Measurements from ENCODE around the gene RNASEH2A.
A peak's percentile ranks its signal among the peaks of the same experiment; 100 is the strongest.
"Not testable (repeated sequence)": the region's sequence is repeated elsewhere in the genome, so short reads cannot be mapped to it uniquely, and the experiment has no call there.

The RNASEH2A gene

GRCh38 chr19:12834566-12834943 lies 28.2 kb downstream of the RNASEH2A start, which contains the start of gene RTBDN:
Gene RTBDN, minus strand, starts transcription at chr19:12834579. Its CDS starts 4,600 bp downstream, at chr19:12829979.
- no peak for DNase-seq

GRCh38 chr19:12834976-12835757 lies 28.8 kb downstream of the RNASEH2A start:
- DNase-seq, result peak in 1 of 2 donors; percentile 22

- DNase-seq, result no peak
Observed at GRCh38 chr19:12836529-12836863, 30.1 kb downstream of the RNASEH2A start.

DNA sequence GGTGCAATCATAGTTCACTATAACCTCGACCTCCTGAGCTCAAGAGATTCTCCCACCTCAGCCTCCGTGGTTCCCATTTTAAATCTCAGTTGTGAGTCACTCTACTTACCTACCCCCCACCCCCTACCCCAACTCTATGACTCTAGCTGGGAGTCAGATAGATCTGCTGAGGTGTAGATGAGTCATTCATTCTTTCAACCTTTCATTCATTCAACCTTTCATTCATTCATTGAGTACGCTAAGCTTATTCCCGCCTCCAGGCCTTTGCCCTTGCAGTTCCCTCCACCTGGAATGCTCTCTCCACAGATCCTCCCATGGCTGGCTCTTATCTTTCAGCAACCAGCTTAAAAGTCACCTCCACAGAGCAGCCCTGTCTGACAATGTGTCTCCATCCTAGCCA lies 30.8 kb downstream of the RNASEH2A start:
- no peak for DNase-seq

- peak; percentile 46 to 52 for DNase-seq
Observed at GRCh38 chr19:12838182-12838885, 31.9 kb downstream of the RNASEH2A start, which contains the start of gene MAST1. Gene MAST1, plus strand, starts transcription at chr19:12838515. Its CDS starts 58 bp downstream, at chr19:12838573.

DNA sequence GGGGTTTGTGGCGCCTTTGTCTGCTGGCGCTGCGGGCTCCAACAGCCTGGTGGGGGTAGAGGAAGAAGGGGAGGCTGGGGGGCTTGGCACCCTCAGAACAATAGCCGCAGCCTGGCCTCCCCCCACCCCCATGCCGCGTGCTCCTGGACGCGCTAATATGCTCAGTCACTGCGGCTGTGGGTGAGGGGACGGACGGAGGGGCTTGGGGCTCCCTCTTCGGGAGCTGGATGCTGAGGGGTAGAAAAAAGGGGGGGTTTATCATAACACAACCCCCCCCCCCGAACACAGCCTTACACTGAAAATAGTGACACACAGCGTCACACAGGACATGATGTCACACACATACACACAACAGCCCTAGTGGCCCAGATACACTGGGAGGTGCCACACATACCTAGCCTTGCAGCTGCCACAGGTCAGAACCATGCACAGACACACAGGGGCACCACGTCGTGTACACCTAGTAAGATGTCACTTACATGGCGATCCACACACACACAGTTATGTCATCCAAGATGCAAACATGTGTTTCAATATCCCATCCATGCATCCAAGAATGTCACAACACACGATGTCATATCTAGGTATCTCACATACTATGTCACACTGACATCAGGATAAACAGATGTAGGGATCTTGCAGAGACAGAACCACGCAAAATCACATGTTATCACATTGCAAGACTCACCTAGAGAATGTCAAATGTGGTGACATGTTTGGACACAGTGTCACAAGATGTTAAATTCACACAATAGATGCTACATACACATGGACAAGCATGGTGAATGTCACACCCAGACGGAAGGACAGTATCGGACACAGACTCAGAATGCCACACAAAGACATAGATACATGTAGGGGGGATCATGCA lies 32.7 kb downstream of the RNASEH2A start:
- DNase-seq, result peak; percentile 25 to 31

DNA sequence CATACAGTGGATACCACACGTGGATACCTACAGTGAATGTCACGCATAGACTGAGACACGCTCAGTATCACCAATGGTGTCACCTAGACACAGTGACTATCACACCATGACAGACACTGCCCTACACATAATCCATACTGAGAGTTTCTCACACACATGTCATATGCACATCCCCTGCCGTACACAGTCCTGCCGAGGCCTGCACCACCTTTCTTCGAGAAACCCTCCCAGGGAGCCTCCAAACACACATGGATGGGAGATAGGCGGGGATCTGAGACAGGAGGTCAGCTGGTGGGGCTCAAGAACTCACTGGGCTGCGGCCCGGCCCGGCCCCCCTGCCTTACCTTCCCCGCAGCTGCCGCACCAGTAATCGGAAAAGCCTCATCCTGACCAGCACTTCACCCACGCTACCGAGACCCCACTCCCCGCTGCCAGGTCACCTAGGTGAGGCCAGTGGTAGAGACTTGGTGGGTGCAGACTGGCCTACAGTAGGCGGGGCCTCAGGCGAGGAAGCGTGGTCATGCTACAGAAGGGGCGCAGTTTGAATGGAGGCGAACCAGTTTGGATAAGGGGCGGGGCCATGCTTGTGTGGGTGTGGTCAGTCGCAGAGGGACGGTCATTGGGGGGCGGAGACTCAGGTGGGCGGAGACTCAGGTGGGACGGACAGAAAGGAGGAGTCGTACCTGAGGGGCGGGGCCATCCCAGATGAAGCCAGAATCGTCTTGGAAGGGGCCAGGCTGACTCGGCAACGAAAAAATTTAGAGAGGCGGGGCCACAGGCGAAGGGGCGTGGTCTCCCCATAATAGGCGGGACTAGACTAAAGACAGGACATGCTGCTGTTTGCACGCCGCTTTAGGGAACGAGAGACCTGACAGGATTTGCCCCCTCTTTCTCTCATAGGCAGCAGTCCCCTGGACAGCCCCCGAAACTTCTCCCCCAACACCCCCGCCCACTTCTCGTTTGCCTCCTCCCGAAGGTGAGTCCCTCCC lies 34.0 kb downstream of the RNASEH2A start:
- peak; percentile 31 to 36 for DNase-seq

DNA sequence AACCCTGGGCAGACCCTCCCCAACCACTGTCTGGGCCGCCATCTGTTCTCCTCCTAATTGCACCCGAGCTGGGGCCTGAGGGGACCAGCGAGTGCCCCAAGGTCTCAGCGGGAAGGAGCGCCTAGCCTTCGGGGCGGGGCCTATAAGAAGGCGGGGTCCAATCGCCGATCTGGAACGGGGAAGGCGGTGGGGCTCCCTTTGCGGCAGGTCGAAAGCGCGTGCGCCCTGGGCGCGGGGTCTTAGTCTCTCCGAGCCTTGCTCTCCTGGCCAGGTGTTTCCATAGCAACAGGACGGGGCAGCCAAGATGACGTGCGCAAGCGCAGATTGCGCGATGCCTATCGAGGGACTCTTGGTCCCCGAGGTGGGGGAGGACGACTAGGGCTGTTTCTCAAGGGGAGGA lies 34.7 kb downstream of the RNASEH2A start:
- no peak for DNase-seq

DNA sequence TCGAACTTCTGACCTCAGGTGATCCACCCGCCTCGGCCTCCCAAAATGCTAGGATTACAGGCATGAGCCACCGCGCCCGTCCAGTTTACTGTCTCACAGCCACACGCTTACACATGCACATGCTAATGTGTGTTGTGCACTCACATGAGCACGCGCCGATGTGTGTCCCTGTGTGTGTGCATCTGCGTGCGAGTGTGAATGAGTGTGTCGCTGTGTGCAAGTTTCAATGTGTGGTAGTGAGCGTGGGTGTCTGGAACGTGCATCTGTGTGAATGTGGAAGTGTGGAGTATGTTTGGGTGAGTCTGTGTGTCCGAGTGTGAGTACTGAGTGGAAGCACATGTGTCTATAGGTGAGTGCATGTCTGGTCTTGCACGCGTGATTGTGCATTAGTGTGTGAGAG lies 36.1 kb downstream of the RNASEH2A start:
- no peak for DNase-seq

DNA sequence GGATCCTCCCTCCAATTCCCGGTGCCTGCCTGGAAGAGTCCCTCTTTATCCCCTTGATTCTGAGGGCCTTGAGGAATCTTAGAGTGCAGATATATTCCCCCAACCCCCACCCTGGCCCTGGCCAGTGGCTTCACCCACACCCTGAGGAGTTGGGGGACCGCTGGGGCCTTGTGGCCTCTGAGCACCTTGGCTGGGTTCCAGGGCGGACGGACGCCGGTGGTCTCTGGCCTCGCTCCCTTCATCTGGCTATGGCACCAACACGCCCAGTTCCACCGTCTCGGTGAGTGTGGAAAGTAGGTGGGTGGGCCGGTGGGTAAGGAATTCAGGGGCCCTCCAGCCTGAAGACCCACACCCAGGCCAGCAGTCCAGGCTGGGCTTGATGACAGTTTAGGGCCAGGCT lies 36.9 kb downstream of the RNASEH2A start:
- no peak for DNase-seq

DNA sequence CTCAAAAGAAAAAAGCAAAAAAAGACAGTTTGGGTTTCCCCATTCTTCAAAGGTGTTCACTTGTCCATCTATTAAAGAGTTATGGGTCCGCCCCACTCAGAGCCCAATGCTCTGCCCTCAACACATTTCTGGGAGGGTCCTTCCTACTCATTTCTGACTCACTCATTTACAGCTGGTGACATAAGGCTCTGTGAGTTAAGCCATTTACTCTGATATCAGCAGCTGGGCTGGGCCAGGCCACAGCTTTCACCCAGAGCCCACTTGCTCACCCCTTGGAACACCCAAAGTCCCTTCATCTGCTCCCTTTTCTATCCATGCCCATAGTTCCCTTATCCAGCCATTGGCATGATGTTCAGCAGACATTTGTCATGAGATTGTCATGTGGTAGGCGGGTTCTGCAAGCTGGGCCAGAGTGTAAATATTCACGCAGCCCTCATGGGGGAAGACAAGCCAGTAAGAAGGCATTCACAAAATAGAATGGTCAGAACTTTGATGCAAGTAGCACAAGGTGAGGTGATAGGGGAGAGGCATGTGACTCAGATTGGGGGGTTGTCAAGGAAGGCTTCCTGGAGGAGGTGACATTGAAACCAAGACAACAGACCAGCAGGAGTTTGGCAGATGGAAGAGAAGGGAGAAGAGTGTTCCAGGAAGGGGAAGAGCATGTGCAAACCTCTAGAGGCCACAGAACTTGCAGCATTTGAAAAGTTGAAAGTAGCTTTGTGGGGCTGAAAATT lies 37.8 kb downstream of the RNASEH2A start:
- no peak for DNase-seq

DNA sequence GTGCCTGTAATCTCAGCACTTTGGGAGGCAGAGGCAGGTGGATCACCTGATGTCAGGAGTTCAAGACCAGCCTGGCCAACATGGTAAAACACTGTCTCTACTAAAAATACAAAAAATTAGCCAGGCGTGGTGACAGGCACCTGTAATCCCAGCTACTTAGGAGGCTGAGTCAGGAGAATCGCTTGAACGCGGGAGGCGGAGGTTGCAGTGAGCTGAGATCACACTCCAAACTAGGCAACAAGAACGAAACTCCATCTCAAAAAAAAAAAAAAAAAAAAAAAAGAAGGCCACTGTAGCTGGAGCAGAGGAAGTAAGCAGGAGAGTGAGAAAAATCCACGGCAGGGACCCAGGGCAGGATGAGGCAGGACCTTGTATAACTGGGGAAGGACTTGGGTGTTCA lies 40.2 kb downstream of the RNASEH2A start:
- DNase-seq, result not testable (repeated sequence)

- DNase-seq, result peak; percentile 83 to 84
Observed at GRCh38 chr19:12847159-12848139, 41.1 kb downstream of the RNASEH2A start.

- DNase-seq, result no peak
Observed at GRCh38 chr19:12856653-12857052, 50.3 kb downstream of the RNASEH2A start.

DNA sequence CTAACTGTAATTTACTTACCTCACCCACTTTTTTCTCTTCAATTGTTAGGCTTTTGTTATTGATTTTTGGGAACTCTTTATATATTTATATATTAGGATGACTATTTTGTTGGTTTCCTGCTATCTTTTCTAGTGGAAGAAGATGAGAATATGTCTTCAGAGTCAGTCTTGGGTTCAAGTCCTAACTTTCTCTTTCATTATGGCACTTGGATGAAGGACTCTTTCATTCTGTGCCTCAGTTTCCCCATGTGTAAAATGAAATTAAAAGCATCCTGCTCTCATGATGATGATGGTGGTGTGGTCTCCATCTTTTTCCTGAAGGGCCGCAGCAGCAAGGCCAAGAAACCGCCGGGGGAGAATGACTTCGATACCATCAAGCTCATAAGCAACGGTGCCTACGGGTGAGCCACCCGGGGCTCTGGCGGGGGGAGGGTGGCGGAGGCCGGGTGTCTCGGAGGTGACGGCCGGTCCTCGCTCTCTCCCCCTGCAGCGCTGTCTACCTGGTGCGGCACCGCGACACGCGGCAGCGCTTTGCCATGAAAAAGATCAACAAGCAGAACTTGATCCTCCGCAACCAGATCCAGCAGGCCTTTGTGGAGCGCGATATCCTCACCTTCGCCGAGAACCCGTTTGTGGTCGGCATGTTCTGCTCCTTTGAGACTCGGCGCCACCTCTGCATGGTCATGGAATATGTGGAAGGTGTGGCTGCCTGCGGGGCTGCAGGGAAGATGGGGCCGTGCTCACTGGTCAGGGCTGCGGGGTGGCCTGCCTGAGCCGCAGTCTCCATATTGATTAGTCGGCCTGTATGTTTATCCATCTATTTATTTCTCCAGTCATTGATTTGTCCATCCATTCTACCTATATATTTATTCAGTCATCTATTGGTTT lies 51.9 kb downstream of the RNASEH2A start:
- DNase-seq, result no peak

DNA sequence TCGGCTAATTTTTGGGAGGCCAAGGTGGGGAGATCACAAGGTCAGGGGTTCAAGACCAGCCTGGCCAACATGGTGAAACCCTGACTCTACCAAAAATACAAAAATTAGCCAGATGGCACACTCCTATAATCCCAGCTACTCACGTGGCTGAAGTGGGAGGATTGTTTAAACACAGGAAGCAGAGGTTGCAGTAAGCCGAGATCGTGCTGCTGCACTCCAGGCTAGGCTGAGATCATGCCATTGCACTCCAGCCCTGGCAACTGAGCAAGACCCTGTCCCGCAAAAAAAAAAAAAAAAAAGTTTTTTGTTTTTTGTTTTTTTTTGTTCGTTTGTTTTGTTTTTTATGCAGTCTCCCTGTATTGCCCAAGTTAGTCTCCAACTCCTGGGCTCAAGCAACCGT lies 53.2 kb downstream of the RNASEH2A start:
- no peak for DNase-seq

Measured in CD4-positive, alpha-beta T cell treated with Interleukin-1 beta for 1 hour (primary cell).